Body of pancreas (tissue), 4 donors: ENCODE data around the gene SAFB2. TPM values are rescaled to one million over a fixed set of nuclear protein-coding genes. Genes with fewer than 3 reads are reported as not detected.

ENCODE experiments used
- ATAC-seq: fragments of 150-250 bp; one replicate; pipeline ENCODE4 v1.9.1; 2016
- DNase-seq, 4 donors: peaks; one replicate each; pipeline ENCODE4 v3.0.0-alpha.2; 2019
- H3K27ac ChIP-seq, 4 donors: fragments of 200-600 bp; sonication (generic); 1 replicate in 3 of 4; 2 replicates in 1 of 4; pipeline versions ENCODE4 v1.5.1 to v1.6.1; 2016 to 2019; ENCODE audit warnings: mild to moderate bottlenecking in 1 of 4, mixed read lengths in 1 of 4, moderate library complexity in 1 of 4
- H3K27me3 ChIP-seq, 2 donors: fragments of 200-600 bp; sonication (generic); one replicate each; pipeline ENCODE4 v1.6.0; 2016; ENCODE audit warnings: mild to moderate bottlenecking in 1 of 2
- H3K36me3 ChIP-seq, 2 donors: fragments of 200-600 bp; sonication (generic); replicated peaks in 1 of 2; 2 replicates each; pipeline ENCODE4 v1.5.1; 2016; ENCODE audit warnings: low read depth in 2 of 2; ENCODE audit not compliant: insufficient read depth in 1 of 2
- H3K4me1 ChIP-seq: fragments of 200-600 bp; sonication (generic); one replicate; pipeline ENCODE4 v1.6.0; 2016
- H3K4me3 ChIP-seq, 2 donors: fragments of 200-600 bp; sonication (generic); 1 replicate in 1 of 2; 2 replicates in 1 of 2; pipeline ENCODE4 v1.5.1; 2016 to 2019
- H3K9me3 ChIP-seq, 3 donors: fragments of 200-600 bp; sonication (generic); 1 replicate in 2 of 3; 2 replicates in 1 of 3; pipeline ENCODE4 v1.5.1; 2016
- CTCF ChIP-seq, 7 experiments: fragments of 450-650 bp in 4 of 7; fragments of 200-600 bp in 3 of 7; sonication (generic) in 3 of 7; IDR thresholded peaks; one replicate each; pipeline ENCODE4 v1.5.1; 2016 to 2019; ENCODE audit warnings: antibody characterized with exemption in 7 of 7
- POLR2A ChIP-seq, 3 donors: fragments of 450-650 bp; IDR thresholded peaks; one replicate each; pipeline ENCODE4 v1.6.1; 2016; ENCODE audit warnings: antibody characterized with exemption in 3 of 3, mild to moderate bottlenecking in 2 of 3
- WGBS, 2 donors: methylation state at CpG; one replicate each; pipeline ENCODE4 v1.1.5; 2017; 5-methylcytosine and 5-hydroxymethylcytosine counted together
- intact Hi-C: fragments of 100-400 bp; cut with DNase I; formaldehyde crosslinking; loops from one replicate; pipeline ENCODE4 v1.15.1; 2023
- total RNA-seq, 2 donors: library from RNA; depleted of rRNA; stranded (reverse); fragments of >200 nt; gene quantifications; one replicate each; pipeline ENCODE4 v1.1.0, GENCODE V29; 2016

The SAFB2 gene
- total RNA-seq, 2 donors from 2014 or later, result 38.7 to 104 TPM

- Histone ChIP-seq H3K27ac (no peak overlapping the region), H3K36me3 (no peaks in the 10 kb centered on the region), H3K4me3 (no peak overlapping the region), H3K4me1 (peaks cover 5% of the 10 kb centered on the region), H3K27me3 (no peaks in the 10 kb centered on the region), H3K9me3 (no peaks in the 10 kb centered on the region)
- DNase-seq, result no peak
- ATAC-seq, result no peak
- intact Hi-C loops, result loop anchor here (10.0 kb wide), 1 partner anchor 535 kb away; no protein-coding TSS in a partner anchor
- 92 to 100% methylated on average over 4 to 7 of the region's 7 CpGs for WGBS, 2 donors
- TF ChIP-seq CTCF (IDR thresholded peaks at IDR 0.05), result no peak
- no peak for TF ChIP-seq POLR2A (IDR thresholded peaks at IDR 0.05)
Measured at GRCh38 chr19:5579697-5580096, 42.9 kb downstream of the SAFB2 start.

- Histone ChIP-seq H3K4me3 (no peak overlapping the region), H3K27ac (no peak overlapping the region), H3K36me3 (no peaks in the 10 kb centered on the region), H3K4me1 (peaks cover 5% of the 10 kb centered on the region), H3K9me3 (no peaks in the 10 kb centered on the region), H3K27me3 (no peaks in the 10 kb centered on the region)
- DNase-seq (no peak), ATAC-seq (no peak)
- 80 to 100% methylated on average over 2 to 6 of the region's 6 CpGs for WGBS, 2 donors
- intact Hi-C loops, result no loop called here
- TF ChIP-seq POLR2A (IDR thresholded peaks at IDR 0.05), result no peak
- no peak for TF ChIP-seq CTCF (IDR thresholded peaks at IDR 0.05)
Measured at GRCh38 chr19:5579286-5579685, 43.3 kb downstream of the SAFB2 start.

- no peaks in the 10 kb centered on the region for H3K27me3 ChIP-seq
- no peaks in the 10 kb centered on the region for H3K9me3 ChIP-seq
- DNase-seq, result peak; percentile 63 to 75 (median 69)
- peaks cover 5% of the 10 kb centered on the region for H3K4me1 ChIP-seq
- H3K36me3 ChIP-seq, result no peaks in the 10 kb centered on the region
- peak; percentile 75 for ATAC-seq
- 19 to 26% methylated on average over 12 to 28 of the region's 28 CpGs for WGBS, 2 donors
- no peak overlapping the region for H3K4me3 ChIP-seq
- intact Hi-C loops, result no loop called here
- H3K27ac ChIP-seq, result no peak overlapping the region
- TF ChIP-seq CTCF (IDR thresholded peaks at IDR 0.05), result peak; percentile 85 to 99 (median 93)
- no peak for TF ChIP-seq POLR2A (IDR thresholded peaks at IDR 0.05)
Measured at GRCh38 chr19:5578097-5578846, 44.3 kb downstream of the SAFB2 start.

- DNase-seq, result no peak
Measured at GRCh38 chr19:5575590-5575989, 47.0 kb downstream of the SAFB2 start.

More at GRCh38 chr19:5575590-5575989, 47.0 kb downstream of the SAFB2 start:
- no peak for ATAC-seq
- Histone ChIP-seq H3K9me3 (no peaks in the 10 kb centered on the region), H3K27me3 (no peaks in the 10 kb centered on the region), H3K4me3 (no peak overlapping the region), H3K4me1 (peaks cover 5% of the 10 kb centered on the region), H3K27ac (no peak overlapping the region), H3K36me3 (no peaks in the 10 kb centered on the region)
- TF ChIP-seq POLR2A (IDR thresholded peaks at IDR 0.05) (no peak), CTCF (IDR thresholded peaks at IDR 0.05) (no peak)
- intact Hi-C loops, result no loop called here
- WGBS, 2 donors, result 90% methylated on average over 6 of the region's 6 CpGs
